ENCODE measurements around the gene DPYD.

The DPYD gene

GRCh38 chr1:97524211-97524610 is 396.6 kb downstream of the DPYD start:
- no peak for DNase-seq (ENCODE audit: low spot score)

GRCh38 chr1:97516588-97516987 is 404.2 kb downstream of the DPYD start:
- no peak for DNase-seq (ENCODE audit: low spot score)

- no peak for DNase-seq (ENCODE audit: low spot score)
Measured at GRCh38 chr1:97508653-97509218, 412.1 kb downstream of the DPYD start.

GRCh38 chr1:97507863-97508262 is 413.0 kb downstream of the DPYD start:
- DNase-seq (ENCODE audit: low spot score), result no peak

- DNase-seq (ENCODE audit: low spot score), result no peak
Measured at GRCh38 chr1:97506368-97506767, 414.5 kb downstream of the DPYD start.

- DNase-seq (ENCODE audit: low spot score), result no peak
Measured at GRCh38 chr1:97505816-97506215, 415.0 kb downstream of the DPYD start.

GRCh38 chr1:97505289-97505688 is 415.5 kb downstream of the DPYD start:
- DNase-seq (ENCODE audit: low spot score), result no peak

GRCh38 chr1:97502360-97502759 is 418.5 kb downstream of the DPYD start:
- no peak for DNase-seq (ENCODE audit: low spot score)

- no peak for DNase-seq (ENCODE audit: low spot score)
Measured at GRCh38 chr1:97501628-97502027, 419.2 kb downstream of the DPYD start.

- DNase-seq (ENCODE audit: low spot score), result no peak
Measured at GRCh38 chr1:97500760-97501159, 420.1 kb downstream of the DPYD start.

GRCh38 chr1:97499667-97500066 is 421.2 kb downstream of the DPYD start:
- no peak for DNase-seq (ENCODE audit: low spot score)

GRCh38 chr1:97489834-97490233 is 431.0 kb downstream of the DPYD start:
- DNase-seq (ENCODE audit: low spot score), result no peak

GRCh38 chr1:97488530-97488929 is 432.3 kb downstream of the DPYD start:
- DNase-seq (ENCODE audit: low spot score), result no peak

GRCh38 chr1:97482022-97482421 is 438.8 kb downstream of the DPYD start:
- no peak for DNase-seq (ENCODE audit: low spot score)

GRCh38 chr1:97467445-97467844 is 453.4 kb downstream of the DPYD start:
- DNase-seq (ENCODE audit: low spot score), result no peak

- no peak for DNase-seq (ENCODE audit: low spot score)
Measured at GRCh38 chr1:97464305-97464704, 456.5 kb downstream of the DPYD start.

- no peak for DNase-seq (ENCODE audit: low spot score)
Measured at GRCh38 chr1:97461782-97462181, 459.1 kb downstream of the DPYD start.

GRCh38 chr1:97457446-97458089 is 463.3 kb downstream of the DPYD start:
- DNase-seq (ENCODE audit: low spot score), result no peak

GRCh38 chr1:97451944-97452343 is 468.9 kb downstream of the DPYD start:
- DNase-seq (ENCODE audit: low spot score), result no peak

GRCh38 chr1:97451046-97451826 is 469.6 kb downstream of the DPYD start:
- no peak for DNase-seq (ENCODE audit: low spot score)

GRCh38 chr1:97441966-97442365 is 478.9 kb downstream of the DPYD start:
- no peak for DNase-seq (ENCODE audit: low spot score)

- no peak for DNase-seq (ENCODE audit: low spot score)
Measured at GRCh38 chr1:97433824-97434177, 487.0 kb downstream of the DPYD start.

GRCh38 chr1:97433094-97433823 is 487.6 kb downstream of the DPYD start:
- DNase-seq (ENCODE audit: low spot score), result no peak
